Ureter (tissue), 1 donor: Measurements from ENCODE around the gene PCCB. TPM values are rescaled to one million over a fixed set of nuclear protein-coding genes. Genes with fewer than 3 reads are reported as not detected.
"Not testable (repeated sequence)": the region's sequence is repeated elsewhere in the genome, so short reads cannot be mapped to it uniquely, and the experiment has no call there.

Experiments
- DNase-seq: peaks from one replicate; pipeline ENCODE4 v3.0.0-alpha.2; 2020; ENCODE audit warnings: low spot score
- total RNA-seq: library from RNA; stranded (reverse); gene quantifications from one replicate; pipeline ENCODE4 v1.2.4, GENCODE V29; 2023
- donor health status: DM: yes; HTN: yes; CAD: no.

The PCCB gene
- total RNA-seq, result 45.1 TPM

DNA sequence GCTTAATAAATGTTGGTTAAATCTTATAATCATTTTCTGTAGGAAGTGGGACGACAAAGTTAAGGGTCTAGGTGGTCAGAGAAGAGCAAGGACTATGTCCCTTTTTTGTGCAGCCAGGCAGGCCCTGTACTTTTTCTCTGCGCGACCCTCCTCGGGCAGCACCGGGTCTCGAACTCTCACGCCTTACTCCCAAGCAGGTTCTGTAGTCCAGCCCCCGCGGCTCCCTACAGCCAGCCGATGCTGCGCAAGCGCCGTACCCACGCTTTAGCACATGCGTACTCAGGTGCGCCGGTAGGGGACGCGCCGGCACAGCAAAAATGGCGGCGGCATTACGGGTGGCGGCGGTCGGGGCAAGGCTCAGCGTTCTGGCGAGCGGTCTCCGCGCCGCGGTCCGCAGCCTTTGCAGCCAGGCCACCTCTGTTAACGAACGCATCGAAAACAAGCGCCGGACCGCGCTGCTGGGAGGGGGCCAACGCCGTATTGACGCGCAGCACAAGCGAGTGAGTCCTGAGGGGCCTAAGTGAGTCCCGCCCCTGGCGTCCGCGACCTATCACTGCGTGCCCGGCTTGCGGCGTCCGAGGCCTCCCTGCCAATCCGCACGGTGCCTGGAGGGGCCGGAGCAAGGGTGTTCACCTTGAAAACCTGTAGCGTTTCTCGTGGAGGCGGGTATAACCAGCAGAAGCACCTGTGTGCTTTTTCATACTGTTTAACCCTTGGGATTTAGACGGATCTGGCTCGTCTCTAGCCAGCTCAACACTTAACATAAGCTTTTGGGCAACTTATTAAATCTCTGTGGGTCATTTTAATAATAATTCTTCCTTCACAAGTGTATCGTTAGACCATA, at the start of gene PCCB:
PCCB (plus strand) TSS at position 282 of the 844 bp plus-strand sequence; CDS start at position 318, 36 bp downstream.
- peak; percentile 94 for DNase-seq

DNA sequence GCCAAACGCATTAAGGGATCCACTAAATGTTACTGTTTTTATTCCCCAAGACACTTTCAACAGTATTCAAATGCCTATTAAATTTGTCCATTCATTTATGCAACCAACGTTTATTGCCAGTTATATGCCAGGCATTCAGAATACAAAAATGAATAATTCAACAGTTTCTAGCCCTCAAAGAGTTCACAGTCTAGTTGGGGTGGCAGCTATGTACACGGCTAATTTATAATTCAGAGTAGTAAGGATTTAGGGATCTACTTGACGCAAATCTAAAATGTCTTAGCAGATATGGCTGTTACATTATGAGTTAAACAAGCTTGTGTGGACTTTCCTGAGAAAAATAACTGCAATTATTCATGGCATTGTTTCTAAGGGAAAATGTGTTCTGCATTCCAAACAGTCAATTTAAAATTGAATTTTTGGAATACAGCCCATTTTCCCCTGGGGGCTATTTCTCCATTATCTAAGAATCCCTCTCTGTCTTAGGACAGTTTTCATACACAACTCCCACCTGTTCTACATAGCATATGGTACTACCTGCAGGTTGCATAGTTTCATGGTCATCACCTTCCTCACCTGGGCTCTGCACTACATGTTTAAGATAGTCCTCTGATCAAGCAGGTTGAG, 42.5 kb upstream of the PCCB start:
- no peak for DNase-seq

DNA sequence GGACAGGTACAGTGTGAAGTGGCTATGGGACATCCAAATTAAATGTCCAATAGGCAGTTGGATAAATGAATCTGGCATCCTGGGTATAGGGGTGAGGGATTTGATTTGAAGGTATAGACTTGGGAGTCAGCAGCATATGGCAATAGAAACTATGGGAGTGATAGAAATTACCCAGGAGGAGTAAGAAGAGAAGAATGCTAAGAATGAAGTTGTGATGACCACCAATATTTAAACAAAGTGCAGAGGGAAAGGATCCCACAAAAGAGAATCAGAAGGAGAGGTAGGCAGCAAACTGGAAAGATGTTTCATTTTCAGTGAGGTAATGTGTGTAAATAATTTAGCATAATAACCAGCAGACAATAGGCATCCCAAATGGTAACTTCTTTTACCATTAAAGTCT, 40.2 kb upstream of the PCCB start:
- no peak for DNase-seq

DNA sequence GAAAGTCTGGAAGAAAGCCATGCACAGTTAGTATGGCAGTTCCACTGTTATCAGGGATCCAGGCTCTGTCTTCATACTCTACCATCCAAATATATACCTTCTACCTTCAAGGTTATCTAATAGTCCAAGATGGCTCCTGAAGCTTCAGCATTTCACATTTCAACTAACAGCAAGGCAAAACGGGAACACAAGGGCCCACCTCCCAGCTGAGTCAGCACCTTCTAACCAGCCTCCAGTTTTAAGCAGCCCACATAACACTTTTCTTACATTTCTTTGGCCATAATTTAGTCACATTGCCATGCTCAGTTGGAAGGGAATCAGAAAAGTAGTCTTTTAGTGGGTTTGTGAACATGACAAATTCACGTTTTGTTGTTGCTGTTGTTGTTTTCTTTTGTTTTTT, 38.6 kb upstream of the PCCB start:
- DNase-seq, result no peak

DNA sequence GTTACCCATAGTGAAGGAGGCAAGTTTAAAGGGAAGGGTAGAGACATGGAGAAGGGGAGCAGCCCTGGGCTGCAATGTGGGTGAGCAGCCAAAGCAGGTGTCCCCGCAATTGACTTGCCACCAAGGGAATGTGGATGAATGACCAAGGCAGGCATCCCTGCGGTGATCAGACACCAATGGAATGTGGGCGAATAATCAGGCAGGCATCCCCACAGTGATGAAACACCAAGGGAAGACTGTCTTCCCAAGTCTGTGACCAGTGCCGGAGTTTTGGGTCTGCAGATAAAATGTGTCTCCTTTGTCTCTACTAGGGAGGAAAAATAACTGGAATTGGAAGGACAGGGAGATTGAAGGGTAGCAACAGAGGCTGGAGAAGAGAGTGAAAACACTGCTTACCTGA, 27.4 kb upstream of the PCCB start:
- DNase-seq, result not testable (repeated sequence)

DNA sequence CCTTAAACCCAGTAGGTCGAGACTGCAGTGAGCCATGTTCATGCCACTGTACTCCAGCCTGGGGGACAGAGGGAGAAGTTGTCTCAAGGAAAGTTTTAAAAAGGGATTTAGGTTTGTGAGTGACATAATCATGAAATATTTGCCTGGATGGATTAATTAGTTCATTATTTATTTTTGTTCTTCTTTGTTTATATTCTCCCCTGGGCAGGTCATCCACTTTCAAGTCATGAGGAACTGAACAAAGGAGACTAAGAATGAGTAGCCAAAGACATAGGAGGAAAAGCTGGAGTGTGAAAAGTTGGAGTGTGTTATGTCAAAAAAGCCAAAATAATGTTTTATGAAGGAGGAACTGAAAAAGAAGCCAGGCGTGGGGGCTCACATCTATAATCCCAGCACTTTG, 17.7 kb upstream of the PCCB start:
- DNase-seq, result no peak

DNA sequence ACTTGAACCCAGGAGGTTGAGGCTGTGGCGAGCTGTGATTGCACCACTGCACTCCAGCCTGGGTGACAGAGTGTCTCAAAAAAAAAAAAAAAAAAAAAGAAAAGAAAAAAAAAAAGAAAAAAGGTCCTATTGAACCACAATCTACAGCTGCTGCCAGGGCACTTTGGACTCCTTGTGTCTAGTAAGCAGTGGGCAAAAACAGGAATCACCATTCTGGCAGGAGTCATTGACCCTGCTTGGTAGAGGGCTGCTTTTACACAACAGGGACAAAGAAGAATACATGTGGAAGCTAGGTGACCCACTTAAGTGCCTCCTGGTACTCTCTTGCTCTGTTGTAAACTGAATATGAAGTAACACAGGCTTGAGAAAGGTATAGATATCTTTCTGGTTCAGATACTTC, 14.6 kb upstream of the PCCB start:
- no peak for DNase-seq

DNA sequence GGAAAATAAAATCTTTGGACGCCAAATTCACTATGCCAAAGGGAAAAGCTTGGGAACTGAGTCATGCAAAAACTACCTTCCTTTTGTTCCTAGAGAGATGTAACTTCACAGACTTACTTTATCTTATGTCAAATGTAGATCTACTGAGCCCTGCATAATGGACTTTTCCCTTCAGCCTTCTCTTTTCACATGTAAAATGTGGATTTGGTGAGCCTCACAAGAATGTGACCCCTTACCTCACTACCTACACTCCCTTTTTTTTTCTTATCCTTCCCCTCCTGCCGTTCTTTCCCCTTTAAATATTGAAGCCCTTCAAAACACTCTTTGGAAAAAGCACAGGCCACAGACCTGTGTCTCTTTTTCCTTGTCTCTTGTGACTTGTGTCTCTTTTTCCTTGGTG, 14.0 kb upstream of the PCCB start:
- no peak for DNase-seq

DNA sequence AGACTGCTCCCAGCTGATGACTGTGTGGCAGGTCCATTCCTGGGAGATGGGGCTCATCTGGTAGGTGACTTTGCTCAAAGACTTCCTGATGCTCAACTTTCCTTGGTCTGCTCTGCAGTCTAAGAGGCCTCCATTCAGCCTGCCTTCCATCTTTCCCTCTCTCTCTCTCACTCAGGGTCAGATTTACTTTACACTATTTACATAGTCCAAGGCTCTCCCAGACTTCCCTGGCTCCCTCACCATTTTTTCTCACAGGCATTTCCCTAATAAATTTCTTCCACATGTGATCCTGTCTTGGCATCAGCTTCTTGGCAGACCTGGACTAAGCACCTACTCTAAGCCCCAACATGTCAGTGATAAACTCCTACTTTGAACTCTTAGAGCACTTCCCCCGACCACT, 13.0 kb upstream of the PCCB start:
- DNase-seq, result no peak

DNA sequence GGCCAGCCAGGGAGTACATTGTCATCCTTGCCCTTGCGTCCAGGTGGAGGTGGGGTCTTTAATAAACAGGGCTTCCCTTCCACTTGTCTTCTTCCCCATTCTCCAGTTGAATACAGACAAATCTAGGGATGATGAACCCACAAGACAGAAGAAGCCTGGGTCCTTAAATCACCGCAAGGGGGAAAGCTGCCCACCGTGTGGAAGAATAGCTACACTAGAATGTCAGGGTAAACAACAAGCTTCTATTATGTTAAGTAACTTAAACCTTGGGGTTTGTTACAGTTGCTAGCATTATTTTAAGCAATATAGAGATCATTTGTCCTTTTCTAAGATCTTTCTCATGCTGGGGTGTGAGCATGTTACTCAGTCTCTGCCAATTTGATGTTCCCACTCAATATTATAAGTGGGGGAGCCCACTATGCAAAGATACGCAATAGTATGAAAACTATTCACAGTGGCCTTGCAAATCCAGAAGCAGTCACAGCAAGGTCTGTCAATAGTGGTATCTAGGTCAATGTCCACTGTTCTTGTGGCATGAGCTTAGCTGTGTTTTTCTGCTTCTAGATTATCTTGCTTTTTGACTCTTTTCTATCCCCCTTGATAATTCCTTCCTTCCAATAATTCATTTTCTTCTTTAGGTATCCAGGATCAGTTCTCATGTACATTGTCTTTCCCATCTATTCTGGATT, 12.0 kb upstream of the PCCB start:
- no peak for DNase-seq

DNA sequence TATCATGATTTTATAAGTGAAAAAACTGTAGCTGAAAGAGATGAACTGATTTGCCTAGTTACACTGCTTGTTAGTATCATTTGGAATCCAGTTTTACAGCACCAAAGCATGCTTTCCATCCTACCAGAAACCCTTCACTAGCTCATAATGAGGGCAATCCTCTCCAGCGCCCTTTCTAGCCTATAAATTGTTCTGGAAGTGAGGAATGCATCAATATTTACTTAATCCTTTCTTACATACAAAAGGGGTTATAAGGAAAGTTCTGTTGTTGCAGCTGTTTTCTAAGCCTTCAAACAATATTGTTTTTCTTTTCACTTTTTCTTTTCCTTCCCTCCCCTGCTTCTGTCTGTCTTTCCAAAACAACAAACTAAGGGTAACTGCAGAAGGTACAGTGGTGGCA, 11.0 kb upstream of the PCCB start:
- DNase-seq, result no peak

DNA sequence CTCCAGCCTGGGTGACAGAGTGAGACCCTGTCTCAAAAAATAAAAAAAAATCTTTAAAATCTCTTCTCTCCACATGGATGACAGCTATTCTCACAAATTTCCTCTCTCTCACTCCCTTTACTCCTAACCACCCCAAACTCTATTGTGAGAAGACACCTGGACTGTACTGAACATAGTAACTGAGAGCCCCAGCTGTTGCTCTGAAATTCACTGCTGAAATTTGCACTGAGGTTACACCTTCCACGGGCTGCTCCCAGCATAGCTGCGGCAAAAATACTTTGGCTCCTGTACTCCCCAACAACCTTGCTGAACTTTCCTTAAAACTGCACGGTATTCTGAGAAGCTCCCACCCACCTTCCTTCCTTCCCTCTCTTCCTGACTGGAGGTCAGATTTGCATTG, 4.4 kb upstream of the PCCB start:
- no peak for DNase-seq

DNA sequence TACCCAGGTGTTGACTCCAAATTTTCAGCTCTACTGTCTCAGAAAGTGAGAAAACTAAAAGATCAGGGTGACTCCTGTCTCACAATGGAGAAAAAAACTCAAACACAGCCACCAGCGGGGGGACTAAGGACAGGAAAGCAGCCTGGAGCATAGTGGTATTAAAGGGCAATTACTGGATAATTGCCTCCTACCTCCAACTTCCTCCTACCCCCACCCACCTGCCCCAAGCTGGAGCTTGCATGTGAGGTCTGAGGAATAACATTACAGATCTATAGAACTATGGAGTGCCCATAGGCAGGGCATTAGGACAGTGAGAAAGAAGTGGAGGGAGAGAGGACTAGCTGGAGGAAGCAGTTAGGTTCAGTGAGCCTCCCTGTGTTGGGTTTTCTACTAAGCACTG, 2.7 kb upstream of the PCCB start:
- no peak for DNase-seq

DNA sequence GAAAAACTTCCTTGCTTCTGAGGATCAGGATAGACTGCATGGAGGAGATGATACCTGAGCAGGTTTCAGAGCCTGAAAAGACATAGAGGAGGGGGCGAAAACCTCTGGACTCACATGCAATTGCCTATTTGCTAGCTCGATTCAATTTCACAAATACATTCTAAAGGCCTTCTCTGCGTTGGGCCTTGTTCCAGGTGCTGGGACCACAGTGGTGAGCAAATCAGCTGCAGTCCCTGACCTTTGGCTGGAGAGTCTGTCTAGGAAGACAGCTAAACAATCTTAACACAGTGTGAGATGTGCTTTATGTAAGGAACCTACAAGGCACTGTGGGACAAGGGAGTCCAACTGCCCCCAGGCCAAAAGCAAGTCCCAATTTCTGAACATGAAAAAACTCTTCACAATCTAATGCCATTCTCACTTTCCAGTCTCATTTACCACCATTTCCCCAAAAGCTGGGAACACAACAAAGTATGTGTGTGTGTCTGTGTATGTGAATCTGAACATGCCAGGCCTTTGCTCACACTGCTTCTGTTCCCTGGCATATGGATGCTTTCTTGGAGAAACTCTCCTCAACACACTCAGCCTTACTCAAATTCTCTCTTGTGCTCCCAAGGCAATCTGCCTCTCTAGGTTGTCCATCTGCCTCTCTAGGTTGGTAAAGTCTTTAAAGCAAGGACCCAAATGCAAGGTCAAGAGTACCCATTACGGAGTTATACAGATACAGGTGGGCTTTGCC, 2.1 kb upstream of the PCCB start:
- DNase-seq, result no peak

DNA sequence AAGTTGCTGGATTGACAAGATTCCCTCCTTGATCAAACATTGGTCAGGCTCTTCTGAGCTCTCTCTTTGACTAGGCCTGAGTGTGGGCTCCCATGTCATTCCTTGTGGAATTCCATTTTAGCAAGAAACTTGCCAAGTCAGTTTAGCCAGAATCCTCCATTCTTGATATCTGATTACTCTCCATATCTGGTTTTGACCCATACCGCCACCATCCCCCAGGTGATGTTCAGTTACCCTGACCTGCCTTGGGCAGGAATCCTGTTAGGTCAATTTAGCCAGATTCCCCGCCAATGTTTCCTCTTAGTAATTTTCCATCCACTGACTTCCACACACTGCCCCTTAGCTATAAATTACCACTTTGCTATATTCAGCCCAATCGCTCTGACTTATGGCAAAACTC, 1.0 kb upstream of the PCCB start:
- no peak for DNase-seq

DNA sequence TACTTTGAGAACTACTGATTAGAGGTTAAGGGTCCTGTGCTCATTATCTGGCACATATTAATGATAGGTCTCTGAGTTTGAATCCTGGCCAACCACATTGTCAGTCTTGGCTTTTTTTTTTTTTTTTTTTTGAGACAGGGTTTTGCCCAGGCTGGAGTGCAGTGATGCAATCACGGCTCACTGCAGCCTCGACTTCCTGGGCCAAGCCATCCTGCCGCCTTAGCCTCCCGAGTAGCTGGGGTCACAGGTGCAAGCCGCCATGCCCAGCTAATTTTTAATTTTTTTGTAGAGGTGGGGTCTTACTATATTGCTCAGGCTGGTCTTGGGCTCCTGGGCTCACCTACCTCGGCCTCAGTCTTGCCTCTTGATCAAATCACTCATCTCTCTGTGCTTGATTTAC, 547 bp upstream of the PCCB start:
- DNase-seq, result no peak

DNA sequence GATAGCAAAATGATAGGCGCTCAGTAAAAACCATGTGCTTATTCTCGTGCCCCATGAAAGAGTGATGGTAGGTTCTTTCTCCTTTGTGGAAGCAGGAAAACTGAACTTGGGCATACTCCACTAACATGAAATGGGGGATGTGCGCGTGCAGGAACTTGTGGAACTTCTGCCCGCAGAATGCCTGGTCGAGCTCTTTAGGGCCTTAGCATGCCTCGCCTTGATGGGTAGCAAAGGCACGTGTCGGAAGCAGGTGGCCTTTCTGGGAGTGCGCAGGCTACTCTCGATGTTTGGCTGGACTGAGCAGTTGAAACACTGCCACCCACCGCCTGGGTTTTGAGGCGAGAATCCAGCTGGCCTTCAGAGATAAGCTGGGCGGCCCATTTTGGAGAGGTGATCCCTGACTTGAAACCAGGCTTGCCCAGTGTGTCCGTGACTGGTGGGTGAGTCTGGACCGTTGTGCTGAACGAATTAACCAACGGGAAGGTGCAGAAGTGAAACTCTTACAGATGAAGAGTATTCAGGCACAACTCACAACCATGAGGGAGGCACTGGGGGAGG, 842 bp downstream of the PCCB start:
- peak; percentile 73 for DNase-seq

DNA sequence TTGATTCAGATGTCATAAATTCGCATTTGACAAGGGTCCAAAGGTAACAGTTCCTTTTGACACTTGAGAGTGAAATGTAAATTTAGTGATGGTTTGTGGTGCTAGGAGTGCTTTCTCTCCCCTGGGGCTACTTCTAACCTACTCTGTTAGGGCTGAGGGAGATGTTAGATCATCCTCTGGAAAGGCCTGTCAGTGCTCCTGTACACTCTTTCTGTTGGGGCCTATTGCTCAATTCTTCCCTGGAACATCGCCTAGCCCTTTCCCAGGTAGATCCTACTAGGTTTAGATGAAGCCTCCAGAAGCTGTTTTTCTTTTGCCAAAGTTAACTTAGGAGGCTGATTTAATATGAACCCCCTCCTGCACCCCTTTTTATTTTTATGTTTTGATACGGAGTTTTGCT, 1.4 kb downstream of the PCCB start:
- no peak for DNase-seq

DNA sequence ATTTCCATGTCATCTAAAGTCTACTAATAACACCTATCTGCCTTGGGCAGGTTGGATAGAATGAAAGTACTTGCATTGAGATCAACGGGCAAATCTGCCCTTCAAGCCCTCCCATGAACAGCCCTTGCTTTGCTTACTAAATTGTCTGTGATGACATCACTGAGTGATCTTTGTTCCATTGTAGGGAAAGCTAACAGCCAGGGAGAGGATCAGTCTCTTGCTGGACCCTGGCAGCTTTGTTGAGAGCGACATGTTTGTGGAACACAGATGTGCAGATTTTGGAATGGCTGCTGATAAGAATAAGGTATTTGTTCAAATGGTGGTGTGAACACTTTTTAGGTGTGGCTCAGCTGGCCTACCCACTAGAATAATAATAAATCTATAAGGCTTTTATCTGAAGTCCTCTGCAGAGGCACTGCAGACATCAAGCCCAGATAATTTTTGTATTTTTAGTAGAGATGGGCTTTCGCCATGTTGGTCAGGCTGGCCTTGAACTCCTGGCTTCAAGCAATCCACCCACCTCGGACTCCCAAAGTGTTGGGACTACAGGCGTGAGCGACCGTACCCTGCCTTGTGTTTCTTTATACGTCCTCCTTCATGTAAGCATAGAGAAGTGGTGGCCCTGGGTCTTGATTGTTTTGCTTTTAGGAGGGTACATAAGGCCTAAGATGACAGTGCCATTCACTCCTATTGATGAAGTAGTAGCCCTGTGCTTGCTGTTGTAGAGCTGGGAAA, 5.7 kb downstream of the PCCB start:
- no peak for DNase-seq

DNA sequence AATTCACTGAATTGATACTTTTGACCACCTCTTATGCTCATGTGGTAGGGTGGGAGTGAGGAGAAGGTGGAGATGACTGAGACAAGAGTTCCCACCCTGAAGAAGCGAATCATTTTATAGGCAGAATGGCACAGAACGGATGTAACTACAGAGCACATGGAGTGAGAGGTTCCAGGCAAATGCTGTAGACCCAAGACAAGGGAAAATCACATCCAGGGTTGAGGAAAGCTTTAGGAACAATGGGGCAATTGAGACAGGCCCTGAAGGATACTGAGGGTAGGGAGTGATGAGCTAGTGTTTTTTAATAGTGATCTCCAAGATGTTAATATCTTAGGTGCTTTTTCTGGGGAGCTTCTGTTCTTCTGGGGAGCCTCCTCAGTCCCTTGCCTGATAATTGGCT, 8.1 kb downstream of the PCCB start:
- DNase-seq, result no peak

DNA sequence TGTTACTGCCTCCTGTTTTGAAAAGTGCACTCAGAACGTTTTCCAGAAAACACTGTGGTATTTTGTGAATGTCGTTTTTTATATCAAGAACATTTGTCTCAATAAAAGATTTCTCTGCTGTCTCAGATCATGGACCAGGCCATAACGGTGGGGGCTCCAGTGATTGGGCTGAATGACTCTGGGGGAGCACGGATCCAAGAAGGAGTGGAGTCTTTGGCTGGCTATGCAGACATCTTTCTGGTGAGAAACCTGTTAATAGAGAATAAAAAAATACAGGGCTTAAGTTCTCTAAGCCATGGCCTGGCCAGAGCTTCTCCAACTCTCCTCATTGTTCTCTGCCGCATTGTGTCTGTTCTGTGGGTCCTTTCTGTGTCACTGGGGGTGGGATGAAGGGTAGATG, 11.7 kb downstream of the PCCB start:
- DNase-seq, result no peak
